Fibroblast of lung (primary cell): ENCODE results near the gene HRC. TPM values are rescaled to one million over a fixed set of nuclear protein-coding genes. Genes with fewer than 3 reads are reported as not detected.

Experiments used
- DNase-seq, 2 donors: peaks; one replicate each; pipeline versions ENCODE4 v3.0.0 to v3.0.0-alpha.2; 2010; ENCODE audit warnings: low read depth in 2 of 2
- H2AFZ ChIP-seq: 2 replicates; pipeline ENCODE4 v1.5.1; 2012; ENCODE audit warnings: low read length, control low read depth, inconsistent platforms
- H3K27ac ChIP-seq: 2 replicates; pipeline ENCODE4 v1.5.1; 2011; ENCODE audit warnings: low read length, control low read depth; ENCODE audit not compliant: insufficient read depth
- H3K27me3 ChIP-seq: 2 replicates; pipeline ENCODE4 v1.5.1; 2011; ENCODE audit warnings: mild to moderate bottlenecking, low read length; ENCODE audit not compliant: control insufficient read depth, insufficient read depth
- H3K36me3 ChIP-seq: 2 replicates; pipeline ENCODE4 v1.5.1; 2011; ENCODE audit warnings: low read length; ENCODE audit not compliant: control insufficient read depth, insufficient read depth
- H3K4me1 ChIP-seq: 2 replicates; pipeline ENCODE4 v1.5.1; 2011; ENCODE audit warnings: low read length; ENCODE audit not compliant: control insufficient read depth, insufficient read depth; ENCODE audit errors: extremely low read depth
- H3K4me2 ChIP-seq: 2 replicates; pipeline ENCODE4 v1.5.1; 2011; ENCODE audit warnings: low read length, control low read depth; ENCODE audit not compliant: insufficient read depth; ENCODE audit errors: extremely low read depth
- H3K4me3 ChIP-seq, 4 experiments: fragments of 200-600 bp in 1 of 4; sonication (generic) in 1 of 4; replicated peaks in 1 of 4; 2 replicates each; pipeline ENCODE4 v1.5.1; 2011 to 2016; ENCODE audit warnings: low read length in 4 of 4, low read depth in 3 of 4, mild to moderate bottlenecking in 3 of 4, control low read depth in 2 of 4, inconsistent platforms in 1 of 4, mixed read lengths in 1 of 4; ENCODE audit not compliant: insufficient read depth in 1 of 4; ENCODE audit errors: control extremely low read depth in 1 of 4
- H3K79me2 ChIP-seq: 2 replicates; pipeline ENCODE4 v1.5.1; 2012; ENCODE audit warnings: mild to moderate bottlenecking, low read length, inconsistent platforms; ENCODE audit not compliant: control insufficient read depth, insufficient read depth
- H3K9ac ChIP-seq: 2 replicates; pipeline ENCODE4 v1.5.1; 2011; ENCODE audit warnings: mild to moderate bottlenecking, low read length, control low read depth; ENCODE audit not compliant: insufficient read depth
- H3K9me3 ChIP-seq: 2 replicates; pipeline ENCODE4 v1.5.1; 2012; ENCODE audit warnings: low read depth, low read length; ENCODE audit not compliant: control insufficient read depth, insufficient read depth
- H4K20me1 ChIP-seq: 2 replicates; pipeline ENCODE4 v1.5.1; 2011; ENCODE audit warnings: low read length; ENCODE audit not compliant: control insufficient read depth, insufficient read depth; ENCODE audit errors: extremely low read depth
- CTCF ChIP-seq, 2 donors: IDR thresholded peaks in 1 of 2; conservative IDR thresholded peaks in 1 of 2; 1 replicate in 1 of 2; 2 replicates in 1 of 2; pipeline ENCODE4 v1.5.1; 2011 to 2012; ENCODE audit warnings: low read length in 2 of 2, control low read depth in 1 of 2, inconsistent platforms in 1 of 2, low read depth in 1 of 2, mild to moderate bottlenecking in 1 of 2
- EZH2 ChIP-seq: IDR thresholded peaks from 2 replicates; pipeline ENCODE4 v1.5.1; 2012; ENCODE audit warnings: low read length, control low read depth, mild to moderate bottlenecking; ENCODE audit errors: missing control alignments
- polyA plus RNA-seq, 2 donors: library from polyadenylated mRNA; depleted of rRNA in 1 of 2; stranded (reverse) in 1 of 2; unstranded in 1 of 2; fragments of >200 nt; gene quantifications; 2 replicates each; pipeline ENCODE4 v1.2.1, GENCODE V29; 2011 to 2012; ENCODE audit warnings: missing spikeins in 1 of 2
- total RNA-seq: library from RNA; depleted of rRNA; stranded (reverse); fragments of >200 nt; gene quantifications from 2 replicates; pipeline ENCODE4 v1.2.1, GENCODE V29; 2014

Gene HRC
- total and polyA plus RNA-seq, 2 donors (not counting 1 experiment from before 2014, with no cell fraction given), result 0.16 TPM; not detected in 1

GRCh38 chr19:49155820-49156346, 687 bp upstream of the HRC start:
- Histone ChIP-seq H3K4me2 (no peak overlapping the region), H4K20me1 (no peaks in the 10 kb centered on the region), H3K4me1 (peaks cover 5% of the 10 kb centered on the region), H3K36me3 (no peaks in the 10 kb centered on the region), H3K9ac (no peak overlapping the region), H3K9me3 (no peaks in the 10 kb centered on the region), H3K79me2 (no peaks in the 10 kb centered on the region), H3K27me3 (no peaks in the 10 kb centered on the region), H3K27ac (no peak overlapping the region), H3K4me3 (no peak overlapping the region), H2AFZ (no peak overlapping the region)
- no peak for DNase-seq
- TF ChIP-seq CTCF (conservative IDR thresholded peaks at IDR 0.05 in 1 of 2, IDR thresholded peaks at IDR 0.05 in 1 of 2; ENCODE audit: low read depth in 1 of 2, low read length in 2 of 2) (no peak), EZH2 (no peak)

GRCh38 chr19:49154279-49154678, 917 bp downstream of the HRC start:
- Histone ChIP-seq H3K4me2 (no peak overlapping the region), H2AFZ (no peak overlapping the region), H3K9me3 (no peaks in the 10 kb centered on the region), H3K27ac (no peak overlapping the region), H3K27me3 (no peaks in the 10 kb centered on the region), H3K36me3 (no peaks in the 10 kb centered on the region), H3K79me2 (no peaks in the 10 kb centered on the region), H3K4me1 (peaks cover 5% of the 10 kb centered on the region), H4K20me1 (no peaks in the 10 kb centered on the region), H3K9ac (no peak overlapping the region), H3K4me3 (no peak overlapping the region)
- no peak for TF ChIP-seq EZH2
- TF ChIP-seq CTCF (conservative IDR thresholded peaks at IDR 0.05 in 1 of 2, IDR thresholded peaks at IDR 0.05 in 1 of 2; ENCODE audit: low read depth in 1 of 2, low read length in 2 of 2), result no peak
- no peak for DNase-seq

- H2AFZ ChIP-seq, result no peak overlapping the region
- no peak overlapping the region for H3K4me2 ChIP-seq
- H3K4me3 ChIP-seq, result no peak overlapping the region
- H3K27ac ChIP-seq, result no peak overlapping the region
- no peaks in the 10 kb centered on the region for H3K36me3 ChIP-seq
- TF ChIP-seq EZH2 (no peak), CTCF (conservative IDR thresholded peaks at IDR 0.05 in 1 of 2, IDR thresholded peaks at IDR 0.05 in 1 of 2; ENCODE audit: low read depth in 1 of 2, low read length in 2 of 2) (no peak)
- no peak for DNase-seq
- no peaks in the 10 kb centered on the region for H3K9me3 ChIP-seq
- H3K27me3 ChIP-seq, result peaks cover 2% of the 10 kb centered on the region
- no peaks in the 10 kb centered on the region for H3K79me2 ChIP-seq
- peaks cover 5% of the 10 kb centered on the region for H3K4me1 ChIP-seq
- H4K20me1 ChIP-seq, result no peaks in the 10 kb centered on the region
- H3K9ac ChIP-seq, result no peak overlapping the region
Measured at GRCh38 chr19:49153167-49153809, 1.9 kb downstream of the HRC start.
